ENCODE measurements around the gene LPXN. TPM values are rescaled to one million over a fixed set of nuclear protein-coding genes. Genes with fewer than 3 reads are reported as not detected.

Gene LPXN
- total RNA-seq, 1 experiment from 2014 or later = 10.3 TPM

DNA sequence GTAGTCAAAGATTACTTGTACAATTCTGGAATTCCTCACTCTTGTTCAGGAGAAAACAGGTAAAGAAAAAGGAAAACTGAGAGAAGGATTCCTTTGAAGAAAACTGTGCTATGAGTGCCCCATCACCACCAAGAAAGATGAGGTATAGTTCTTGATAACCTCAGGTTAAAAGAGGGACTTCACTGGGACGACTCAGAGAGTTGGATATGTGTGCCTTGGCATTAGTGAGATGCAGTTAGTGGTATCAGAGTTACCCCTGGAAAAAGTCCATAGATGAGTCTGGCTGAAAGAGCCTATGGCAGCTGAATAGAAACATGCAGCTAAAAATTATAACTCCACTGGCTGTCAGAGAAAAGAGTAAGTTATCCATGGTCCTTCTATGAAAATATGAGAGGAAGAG, 28.8 kb downstream of the LPXN start:
- intact Hi-C loops (cut with micrococcal nuclease; ENCODE audit: unreplicated experiment) = no loop called here
- Histone ChIP-seq H3K4me2 (no peak overlapping the region), H3K79me2 (ENCODE audit: low read depth) (no peaks in the 10 kb centered on the region), H3K27ac (no peak overlapping the region), H3K9me2 (ENCODE audit: insufficient read depth) (no peaks in the 10 kb centered on the region; the same call in 1 of the 2 replicates), H3K27me3 (ENCODE audit: insufficient read depth, low read depth) (no peaks in the 10 kb centered on the region), H3F3A (ENCODE audit: insufficient read depth, low read depth) (no peaks in the 10 kb centered on the region), H3K36me3 (ENCODE audit: low read depth) (no peaks in the 10 kb centered on the region; the same call in none of the 2 replicates), H2AFZ (no peak overlapping the region), H3K4me1 (replicated peaks; ENCODE audit: insufficient read depth) (no peaks in the 10 kb centered on the region), H4K20me1 (ENCODE audit: insufficient read depth) (no peaks in the 10 kb centered on the region), H3K9me3 (ENCODE audit: insufficient read depth, low read depth) (no peaks in the 10 kb centered on the region), H3K4me3 (no peak overlapping the region)
- DNase-seq = no peak
- POLR2A ChIA-PET (ENCODE audit: unreplicated experiment) = no interaction called here
- CTCF ChIA-PET = no interaction called here
- TF ChIP-seq EZH2 (IDR thresholded peaks at IDR 0.05; ENCODE audit: low read depth) = no peak
- TF ChIP-seq, protein P1, sequence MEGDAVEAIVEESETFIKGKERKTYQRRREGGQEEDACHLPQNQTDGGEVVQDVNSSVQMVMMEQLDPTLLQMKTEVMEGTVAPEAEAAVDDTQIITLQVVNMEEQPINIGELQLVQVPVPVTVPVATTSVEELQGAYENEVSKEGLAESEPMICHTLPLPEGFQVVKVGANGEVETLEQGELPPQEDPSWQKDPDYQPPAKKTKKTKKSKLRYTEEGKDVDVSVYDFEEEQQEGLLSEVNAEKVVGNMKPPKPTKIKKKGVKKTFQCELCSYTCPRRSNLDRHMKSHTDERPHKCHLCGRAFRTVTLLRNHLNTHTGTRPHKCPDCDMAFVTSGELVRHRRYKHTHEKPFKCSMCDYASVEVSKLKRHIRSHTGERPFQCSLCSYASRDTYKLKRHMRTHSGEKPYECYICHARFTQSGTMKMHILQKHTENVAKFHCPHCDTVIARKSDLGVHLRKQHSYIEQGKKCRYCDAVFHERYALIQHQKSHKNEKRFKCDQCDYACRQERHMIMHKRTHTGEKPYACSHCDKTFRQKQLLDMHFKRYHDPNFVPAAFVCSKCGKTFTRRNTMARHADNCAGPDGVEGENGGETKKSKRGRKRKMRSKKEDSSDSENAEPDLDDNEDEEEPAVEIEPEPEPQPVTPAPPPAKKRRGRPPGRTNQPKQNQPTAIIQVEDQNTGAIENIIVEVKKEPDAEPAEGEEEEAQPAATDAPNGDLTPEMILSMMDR (conservative IDR thresholded peaks at IDR 0.05) = no peak
- BruUV-seq (replicated peaks) = no TSS peak

DNA sequence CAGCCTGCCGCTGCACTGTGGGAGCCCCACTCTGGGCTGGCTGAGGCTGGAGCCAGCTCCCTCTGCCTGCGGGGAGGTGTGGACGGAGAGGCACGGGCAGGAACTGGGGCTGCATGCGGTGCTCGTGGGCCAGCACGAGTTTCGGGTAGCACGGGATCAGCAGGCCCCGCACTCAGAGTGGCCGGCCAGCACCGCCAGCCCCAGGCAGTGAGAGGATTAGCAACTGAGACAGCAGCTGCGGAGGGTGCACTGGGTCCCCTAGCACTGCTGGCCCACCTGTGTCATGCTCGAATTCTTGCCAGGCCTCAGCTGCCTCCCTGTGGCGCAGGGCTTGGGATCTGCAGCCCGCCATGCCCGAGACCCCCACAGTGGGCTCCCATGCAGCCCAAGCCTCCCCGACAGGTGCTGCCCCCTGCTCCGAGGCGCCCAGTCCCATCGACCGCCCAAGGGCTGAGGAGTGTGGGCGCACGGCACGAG, 43.8 kb downstream of the LPXN start:
- no peak for TF ChIP-seq EZH2 (IDR thresholded peaks at IDR 0.05; ENCODE audit: low read depth)
- TF ChIP-seq, protein P1 (conservative IDR thresholded peaks at IDR 0.05) = no peak
- no peak overlapping the region for H3K4me2 ChIP-seq
- no peaks in the 10 kb centered on the region for H3K36me3 ChIP-seq (ENCODE audit: low read depth)
- BruUV-seq (replicated peaks) = no TSS peak
- POLR2A ChIA-PET (ENCODE audit: unreplicated experiment) = no interaction called here
- intact Hi-C loops (cut with micrococcal nuclease; ENCODE audit: unreplicated experiment) = no loop called here
- no peak overlapping the region for H3K27ac ChIP-seq
- H3K27me3 ChIP-seq (ENCODE audit: insufficient read depth, low read depth) = no peaks in the 10 kb centered on the region
- H4K20me1 ChIP-seq (ENCODE audit: insufficient read depth) = no peaks in the 10 kb centered on the region
- CTCF ChIA-PET = no interaction called here
- H3K4me3 ChIP-seq = no peak overlapping the region
- H2AFZ ChIP-seq = no peak overlapping the region
- H3K4me1 ChIP-seq (replicated peaks; ENCODE audit: insufficient read depth) = no peaks in the 10 kb centered on the region
- no peaks in the 10 kb centered on the region for H3K79me2 ChIP-seq (ENCODE audit: low read depth)
- no peaks in the 10 kb centered on the region for H3K9me3 ChIP-seq (ENCODE audit: insufficient read depth, low read depth)
- DNase-seq = no peak
- H3F3A ChIP-seq (ENCODE audit: insufficient read depth, low read depth) = no peaks in the 10 kb centered on the region
- H3K9me2 ChIP-seq (ENCODE audit: insufficient read depth) = no peaks in the 10 kb centered on the region

DNA sequence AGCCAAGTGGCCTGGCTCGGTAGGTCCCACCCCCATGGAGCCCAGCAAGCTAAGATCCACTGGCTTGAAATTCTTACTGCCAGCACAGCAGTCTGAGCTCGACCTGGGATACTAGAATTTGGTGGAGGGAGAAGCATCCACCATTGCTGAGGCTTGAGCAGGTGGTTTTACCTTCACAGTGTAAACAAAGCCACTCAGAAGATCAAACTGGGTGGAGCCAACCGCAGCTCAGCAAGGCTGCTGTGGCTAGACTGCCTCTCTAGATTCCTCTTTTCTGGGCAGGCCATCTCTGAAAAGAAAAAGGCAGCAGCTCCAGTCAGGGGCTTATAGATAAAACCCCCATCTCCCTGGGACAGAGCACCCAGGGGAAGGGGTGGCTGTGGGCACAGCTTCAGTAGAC, 45.4 kb downstream of the LPXN start:
- no peaks in the 10 kb centered on the region for H4K20me1 ChIP-seq (ENCODE audit: insufficient read depth)
- no peak overlapping the region for H3K4me2 ChIP-seq
- ChIA-PET CTCF (no interaction called here), POLR2A (ENCODE audit: unreplicated experiment) (no interaction called here)
- BruUV-seq (replicated peaks) = no TSS peak
- no peaks in the 10 kb centered on the region for H3K27me3 ChIP-seq (ENCODE audit: insufficient read depth, low read depth)
- no peaks in the 10 kb centered on the region for H3K36me3 ChIP-seq (ENCODE audit: low read depth)
- H3K9me2 ChIP-seq (ENCODE audit: insufficient read depth) = no peaks in the 10 kb centered on the region
- no peak for DNase-seq
- H3K27ac ChIP-seq = no peak overlapping the region
- no peaks in the 10 kb centered on the region for H3K79me2 ChIP-seq (ENCODE audit: low read depth)
- intact Hi-C loops (cut with micrococcal nuclease; ENCODE audit: unreplicated experiment) = no loop called here
- H2AFZ ChIP-seq = no peak overlapping the region
- H3K9me3 ChIP-seq (ENCODE audit: insufficient read depth, low read depth) = no peaks in the 10 kb centered on the region
- no peaks in the 10 kb centered on the region for H3K4me1 ChIP-seq (replicated peaks; ENCODE audit: insufficient read depth)
- no peaks in the 10 kb centered on the region for H3F3A ChIP-seq (ENCODE audit: insufficient read depth, low read depth)
- H3K4me3 ChIP-seq = no peak overlapping the region
- TF ChIP-seq, protein P1 (conservative IDR thresholded peaks at IDR 0.05) = no peak
- no peak for TF ChIP-seq EZH2 (IDR thresholded peaks at IDR 0.05; ENCODE audit: low read depth)

Measured in PC-9 (cell line).